Adrenal gland (tissue), 5 donors: Measurements from ENCODE around the gene C22orf31.

ENCODE experiments used
- CTCF ChIP-seq, 6 experiments: fragments of 450-650 bp in 4 of 6; fragments of 200-600 bp in 2 of 6; sonication (generic) in 1 of 6; IDR thresholded peaks; 1 replicate in 5 of 6; 2 replicates in 1 of 6; pipeline versions ENCODE4 v1.5.1 to v1.8.0; 2016 to 2021; ENCODE audit warnings: antibody characterized with exemption in 6 of 6, mild to moderate bottlenecking in 2 of 6, moderate library complexity in 1 of 6
- POLR2A ChIP-seq, 2 donors: fragments of 450-650 bp; IDR thresholded peaks; one replicate each; pipeline ENCODE4 v1.6.1; 2017; ENCODE audit warnings: antibody characterized with exemption in 2 of 2, mild to moderate bottlenecking in 2 of 2, moderate library complexity in 1 of 2
- donor health status: DM: no; HTN: no; CAD: no.

- TF ChIP-seq CTCF (IDR thresholded peaks at IDR 0.05) (no peak), POLR2A (IDR thresholded peaks at IDR 0.05) (no peak)
Observed at GRCh38 chr22:29062286-29062821, 723 bp upstream of the C22orf31 start.
